ENCODE results near the gene KRTAP5-7. TPM values are rescaled to one million over a fixed set of nuclear protein-coding genes. Genes with fewer than 3 reads are reported as not detected.
"Not testable (repeated sequence)": the region's sequence is repeated elsewhere in the genome, so short reads cannot be mapped to it uniquely, and the experiment has no call there.

Gene KRTAP5-7
- total RNA-seq, 1 donor from 2014 or later = not detected

- no peak within 1 kb of the TSS for H3K27ac Mint-ChIP-seq
- DNase-seq (ENCODE audit: low spot score) = no peak
- peaks cover 36% of the 10 kb centered on the region for H3K4me1 Mint-ChIP-seq
- TF ChIP-seq EZH2 (IDR thresholded peaks at IDR 0.05) = no peak
- no peak for TF ChIP-seq CTCF (IDR thresholded peaks at IDR 0.05)
- no peak for TF ChIP-seq EZH2phosphoT487 (IDR thresholded peaks at IDR 0.05)
- Histone ChIP-seq H3K27me3 (no peaks in the 10 kb centered on the region), H4K20me1 (ENCODE audit: low read depth) (no peaks in the 10 kb centered on the region), H2AFZ (replicated peaks) (no peak within 1 kb of the TSS), H3F3A (ENCODE audit: low read depth) (no peaks in the 10 kb centered on the region), H3K79me2 (ENCODE audit: low read depth) (no peaks in the 10 kb centered on the region), H3K9ac (no peak within 1 kb of the TSS), H3K36me3 (no peaks in the 10 kb centered on the region), H3K4me1 (no peaks in the 10 kb centered on the region), H3K4me3 (no peak within 1 kb of the TSS), H3K9me3 (ENCODE audit: low read depth) (no peaks in the 10 kb centered on the region), H3K27ac (no peak within 1 kb of the TSS), H3K4me2 (no peak within 1 kb of the TSS)
- H3K27me3 Mint-ChIP-seq (ENCODE audit: insufficient read depth, low read depth) = peaks cover 6% of the 10 kb centered on the region
- H3K4me3 Mint-ChIP-seq = no peak within 1 kb of the TSS
- H3K9me3 Mint-ChIP-seq = peaks cover 4% of the 10 kb centered on the region
- no peaks in the 10 kb centered on the region for H3K36me3 Mint-ChIP-seq
These were observed 38.2 kb downstream of the KRTAP5-7 start, which contains the start of gene KRTAP5-10 for GRCh38 chr11:71565263-71565662. Gene KRTAP5-10 (plus strand): TSS chr11:71565563. CDS start chr11:71565588, 25 bp downstream.

GRCh38 chr11:71566081-71566620 lies 39.1 kb downstream of the KRTAP5-7 start:
- Histone ChIP-seq H3F3A (ENCODE audit: low read depth) (no peaks in the 10 kb centered on the region), H3K79me2 (ENCODE audit: low read depth) (no peaks in the 10 kb centered on the region), H3K9me3 (ENCODE audit: low read depth) (no peaks in the 10 kb centered on the region), H3K4me1 (no peaks in the 10 kb centered on the region), H3K36me3 (no peaks in the 10 kb centered on the region), H4K20me1 (ENCODE audit: low read depth) (no peaks in the 10 kb centered on the region), H2AFZ (replicated peaks) (no peak overlapping the region), H3K4me2 (no peak overlapping the region), H3K27me3 (no peaks in the 10 kb centered on the region), H3K9ac (no peak overlapping the region), H3K27ac (no peak overlapping the region), H3K4me3 (no peak overlapping the region)
- H3K36me3 Mint-ChIP-seq = no peaks in the 10 kb centered on the region
- TF ChIP-seq EZH2phosphoT487 (IDR thresholded peaks at IDR 0.05) (no peak), EZH2 (IDR thresholded peaks at IDR 0.05) (no peak), CTCF (IDR thresholded peaks at IDR 0.05) (no peak)
- DNase-seq (ENCODE audit: low spot score) = no peak
- no peak overlapping the region for H3K4me3 Mint-ChIP-seq
- H3K9me3 Mint-ChIP-seq = peaks cover 2% of the 10 kb centered on the region
- peaks cover 8% of the 10 kb centered on the region for H3K27me3 Mint-ChIP-seq (ENCODE audit: insufficient read depth, low read depth)
- H3K4me1 Mint-ChIP-seq = peaks cover 41% of the 10 kb centered on the region
- H3K27ac Mint-ChIP-seq = no peak overlapping the region

- H3K27me3 Mint-ChIP-seq (ENCODE audit: insufficient read depth, low read depth); H3K27me3 ChIP-seq; H3K9ac ChIP-seq; H3K36me3 ChIP-seq; H3K4me3 ChIP-seq; H3K4me3 Mint-ChIP-seq; DNase-seq (ENCODE audit: low spot score); H2AFZ ChIP-seq (replicated peaks); H3K9me3 ChIP-seq (ENCODE audit: low read depth); H3K27ac ChIP-seq; H3K9me3 Mint-ChIP-seq; H3K4me2 ChIP-seq; H4K20me1 ChIP-seq (ENCODE audit: low read depth); H3K4me1 ChIP-seq; H3F3A ChIP-seq (ENCODE audit: low read depth); H3K36me3 Mint-ChIP-seq; H3K79me2 ChIP-seq (ENCODE audit: low read depth): not testable (repeated sequence)
- peak overlapping the region; percentile 18 for H3K27ac Mint-ChIP-seq
- H3K4me1 Mint-ChIP-seq = peaks cover 41% of the 10 kb centered on the region
These were observed 39.8 kb downstream of the KRTAP5-7 start for GRCh38 chr11:71566626-71567599.

- not testable (repeated sequence) for H3K79me2 ChIP-seq (ENCODE audit: low read depth); H3K27me3 Mint-ChIP-seq (ENCODE audit: insufficient read depth, low read depth); H3K4me3 Mint-ChIP-seq; H3K4me1 ChIP-seq; H3K4me2 ChIP-seq; H3F3A ChIP-seq (ENCODE audit: low read depth); H3K27ac ChIP-seq; H3K9me3 Mint-ChIP-seq; H3K9me3 ChIP-seq (ENCODE audit: low read depth); H3K27ac Mint-ChIP-seq; H3K36me3 Mint-ChIP-seq; H3K36me3 ChIP-seq; DNase-seq (ENCODE audit: low spot score); H3K9ac ChIP-seq; H3K27me3 ChIP-seq; H3K4me3 ChIP-seq; H2AFZ ChIP-seq (replicated peaks); H4K20me1 ChIP-seq (ENCODE audit: low read depth)
- peaks cover 41% of the 10 kb centered on the region for H3K4me1 Mint-ChIP-seq
These were observed 40.6 kb downstream of the KRTAP5-7 start for GRCh38 chr11:71567633-71568032.
